ENCODE measurements around the gene KBTBD12. TPM values are rescaled to one million over a fixed set of nuclear protein-coding genes. Genes with fewer than 3 reads are reported as not detected.

The KBTBD12 gene
- total RNA-seq, 1 donor from 2014 or later, result not detected

- Mint-ChIP-seq H3K27me3 (ENCODE audit: unreplicated experiment) (peaks cover 28% of the 10 kb centered on the region), H3K27ac (ENCODE audit: unreplicated experiment) (no peak overlapping the region)
Measured at GRCh38 chr3:127974226-127974625, 59.2 kb downstream of the KBTBD12 start.

GRCh38 chr3:127975153-127976029, 60.4 kb downstream of the KBTBD12 start:
- Mint-ChIP-seq H3K36me3 (ENCODE audit: unreplicated experiment) (no peaks in the 10 kb centered on the region), H3K9me3 (ENCODE audit: unreplicated experiment) (no peaks in the 10 kb centered on the region), H3K4me1 (ENCODE audit: unreplicated experiment) (no peaks in the 10 kb centered on the region), H3K4me3 (ENCODE audit: unreplicated experiment) (no peak overlapping the region), H3K27me3 (ENCODE audit: unreplicated experiment) (peaks cover 28% of the 10 kb centered on the region), H3K27ac (ENCODE audit: unreplicated experiment) (no peak overlapping the region)
- TF ChIP-seq, protein P1, sequence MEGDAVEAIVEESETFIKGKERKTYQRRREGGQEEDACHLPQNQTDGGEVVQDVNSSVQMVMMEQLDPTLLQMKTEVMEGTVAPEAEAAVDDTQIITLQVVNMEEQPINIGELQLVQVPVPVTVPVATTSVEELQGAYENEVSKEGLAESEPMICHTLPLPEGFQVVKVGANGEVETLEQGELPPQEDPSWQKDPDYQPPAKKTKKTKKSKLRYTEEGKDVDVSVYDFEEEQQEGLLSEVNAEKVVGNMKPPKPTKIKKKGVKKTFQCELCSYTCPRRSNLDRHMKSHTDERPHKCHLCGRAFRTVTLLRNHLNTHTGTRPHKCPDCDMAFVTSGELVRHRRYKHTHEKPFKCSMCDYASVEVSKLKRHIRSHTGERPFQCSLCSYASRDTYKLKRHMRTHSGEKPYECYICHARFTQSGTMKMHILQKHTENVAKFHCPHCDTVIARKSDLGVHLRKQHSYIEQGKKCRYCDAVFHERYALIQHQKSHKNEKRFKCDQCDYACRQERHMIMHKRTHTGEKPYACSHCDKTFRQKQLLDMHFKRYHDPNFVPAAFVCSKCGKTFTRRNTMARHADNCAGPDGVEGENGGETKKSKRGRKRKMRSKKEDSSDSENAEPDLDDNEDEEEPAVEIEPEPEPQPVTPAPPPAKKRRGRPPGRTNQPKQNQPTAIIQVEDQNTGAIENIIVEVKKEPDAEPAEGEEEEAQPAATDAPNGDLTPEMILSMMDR (IDR thresholded peaks at IDR 0.05), result no peak
- DNase-seq (ENCODE audit: extremely low spot score, unreplicated experiment), result no peak

More at GRCh38 chr3:127974226-127974625, 59.2 kb downstream of the KBTBD12 start:
- TF ChIP-seq, protein P1 (IDR thresholded peaks at IDR 0.05), result no peak
- H3K9me3 Mint-ChIP-seq (ENCODE audit: unreplicated experiment), result no peaks in the 10 kb centered on the region
- H3K36me3 Mint-ChIP-seq (ENCODE audit: unreplicated experiment), result no peaks in the 10 kb centered on the region
- H3K4me3 Mint-ChIP-seq (ENCODE audit: unreplicated experiment), result no peak overlapping the region
- H3K4me1 Mint-ChIP-seq (ENCODE audit: unreplicated experiment), result no peaks in the 10 kb centered on the region
- DNase-seq (ENCODE audit: extremely low spot score, unreplicated experiment), result no peak

GRCh38 chr3:127978636-127979035, 63.6 kb downstream of the KBTBD12 start:
- Mint-ChIP-seq H3K4me3 (ENCODE audit: unreplicated experiment) (no peak overlapping the region), H3K9me3 (ENCODE audit: unreplicated experiment) (peaks cover 7% of the 10 kb centered on the region), H3K36me3 (ENCODE audit: unreplicated experiment) (peaks cover 2% of the 10 kb centered on the region), H3K4me1 (ENCODE audit: unreplicated experiment) (no peaks in the 10 kb centered on the region), H3K27ac (ENCODE audit: unreplicated experiment) (no peak overlapping the region), H3K27me3 (ENCODE audit: unreplicated experiment) (peaks cover 25% of the 10 kb centered on the region)
- TF ChIP-seq, protein P1 (IDR thresholded peaks at IDR 0.05), result no peak
- DNase-seq (ENCODE audit: extremely low spot score, unreplicated experiment), result no peak

GRCh38 chr3:127979473-127979872, 64.4 kb downstream of the KBTBD12 start:
- no peak for DNase-seq (ENCODE audit: extremely low spot score, unreplicated experiment)
- H3K4me3 Mint-ChIP-seq (ENCODE audit: unreplicated experiment), result no peak overlapping the region
- H3K4me1 Mint-ChIP-seq (ENCODE audit: unreplicated experiment), result peaks cover 4% of the 10 kb centered on the region
- TF ChIP-seq, protein P1 (IDR thresholded peaks at IDR 0.05), result no peak
- H3K36me3 Mint-ChIP-seq (ENCODE audit: unreplicated experiment), result peaks cover 2% of the 10 kb centered on the region
- H3K9me3 Mint-ChIP-seq (ENCODE audit: unreplicated experiment), result peaks cover 7% of the 10 kb centered on the region
- peaks cover 22% of the 10 kb centered on the region for H3K27me3 Mint-ChIP-seq (ENCODE audit: unreplicated experiment)
- H3K27ac Mint-ChIP-seq (ENCODE audit: unreplicated experiment), result no peak overlapping the region

DNA sequence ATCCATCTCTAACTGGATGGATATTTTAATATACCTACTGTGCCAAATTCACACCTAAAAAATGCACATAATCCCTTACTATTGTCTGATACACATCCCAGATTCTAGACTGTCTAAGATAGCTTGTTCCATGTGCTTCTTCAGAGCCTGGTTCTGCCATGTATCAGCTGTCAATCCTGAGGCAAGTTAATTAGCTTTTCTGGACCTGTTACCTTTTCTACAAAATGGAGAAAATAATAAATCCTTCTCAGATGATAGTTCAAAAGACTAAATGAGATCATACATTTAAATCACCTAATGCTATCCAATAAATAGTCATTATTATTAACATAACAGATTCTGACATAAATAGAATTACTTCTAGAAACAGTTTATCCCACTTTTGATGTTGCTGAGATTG, 66.1 kb downstream of the KBTBD12 start:
- Mint-ChIP-seq H3K9me3 (ENCODE audit: unreplicated experiment) (peaks cover 7% of the 10 kb centered on the region), H3K27me3 (ENCODE audit: unreplicated experiment) (peaks cover 11% of the 10 kb centered on the region), H3K27ac (ENCODE audit: unreplicated experiment) (no peak overlapping the region), H3K36me3 (ENCODE audit: unreplicated experiment) (peaks cover 2% of the 10 kb centered on the region), H3K4me1 (ENCODE audit: unreplicated experiment) (peaks cover 4% of the 10 kb centered on the region), H3K4me3 (ENCODE audit: unreplicated experiment) (no peak overlapping the region)
- TF ChIP-seq, protein P1 (IDR thresholded peaks at IDR 0.05), result no peak
- no peak for DNase-seq (ENCODE audit: extremely low spot score, unreplicated experiment)
